HepG2 (cell line): ENCODE measurements around the gene MBNL3. TPM values are rescaled to one million over a fixed set of nuclear protein-coding genes. Genes with fewer than 3 reads are reported as not detected.
A peak's percentile ranks its signal among the peaks of the same experiment; 100 is the strongest.

Experiments used
- AKNA ChIP-seq: sonication (generic); formaldehyde crosslinking; IDR thresholded peaks from 2 replicates; pipeline ENCODE4 v1.4.0; 2020; ENCODE audit warnings: missing genetic modification reagents, borderline replicate concordance
- MED13 ChIP-seq: sonication (generic); formaldehyde crosslinking; IDR thresholded peaks from 2 replicates; pipeline ENCODE4 v1.5.0; 2020; ENCODE audit warnings: missing genetic modification reagents
- POGZ ChIP-seq: sonication (generic); formaldehyde crosslinking; IDR thresholded peaks from 2 replicates; pipeline ENCODE4 v1.4.0; 2020; ENCODE audit warnings: mild to moderate bottlenecking, missing genetic modification reagents
- SOX13 ChIP-seq, 3 experiments: fragments of 450-650 bp in 1 of 3; sonication (generic) in 1 of 3; formaldehyde crosslinking in 1 of 3; IDR thresholded peaks in 2 of 3; conservative IDR thresholded peaks in 1 of 3; 2 replicates each; pipeline versions ENCODE4 v1.5.0 to v1.6.1; 2016 to 2020; ENCODE audit warnings: antibody characterized with exemption in 1 of 3, mild to moderate bottlenecking in 1 of 3, missing compliant biosample characterization in 1 of 3, missing genetic modification reagents in 1 of 3, moderate library complexity in 1 of 3
- SRSF4 ChIP-seq: fragments of 200-400 bp; formaldehyde crosslinking; IDR thresholded peaks from one replicate; pipeline ENCODE4 v1.6.1; 2018; ENCODE audit warnings: mild to moderate bottlenecking, low read depth, low read length, moderate library complexity; ENCODE audit not compliant: poor library complexity, severe bottlenecking
- TAF15 ChIP-seq: fragments of 200-400 bp; formaldehyde crosslinking; IDR thresholded peaks from one replicate; pipeline ENCODE4 v1.6.1; 2018; ENCODE audit warnings: mild to moderate bottlenecking, low read depth, low read length; ENCODE audit not compliant: poor library complexity, severe bottlenecking
- XBP1 ChIP-seq: sonication (generic); formaldehyde crosslinking; IDR thresholded peaks from 2 replicates; pipeline ENCODE4 v1.5.0; 2020; ENCODE audit warnings: missing genetic modification reagents
- ZNF18 ChIP-seq: sonication (generic); formaldehyde crosslinking; IDR thresholded peaks from 2 replicates; pipeline ENCODE4 v1.8.0; 2022; ENCODE audit warnings: mild to moderate bottlenecking, missing genetic modification reagents; ENCODE audit not compliant: insufficient replicate concordance
- ZNF629 ChIP-seq: sonication (generic); formaldehyde crosslinking; conservative IDR thresholded peaks from 2 replicates; pipeline ENCODE4 v1.5.0; 2020; ENCODE audit warnings: missing genetic modification reagents
- ZNF672 ChIP-seq: sonication (generic); formaldehyde crosslinking; IDR thresholded peaks from 2 replicates; pipeline ENCODE4 v1.8.1; 2022; ENCODE audit warnings: missing genetic modification reagents
- polyA plus RNA-seq, 8 experiments: library from polyadenylated mRNA; depleted of rRNA in 3 of 8; stranded (reverse) in 7 of 8; unstranded in 1 of 8; fragments of >200 nt; fragmentation: Illumina TruSeq in 4 of 8; extraction: Trizol in 4 of 8; gene quantifications; 2 replicates each; pipeline versions ENCODE4 v1.2.1 to v1.2.3, GENCODE V29; 2011 to 2016; ENCODE audit warnings: low read depth in 4 of 8, missing spikeins in 1 of 8, mixed read lengths in 1 of 8; ENCODE audit not compliant: insufficient read depth in 1 of 8
- total RNA-seq, 5 experiments: library from RNA; depleted of rRNA; stranded (reverse); fragments of >200 nt; fragmentation: Illumina TruSeq; extraction: Trizol; gene quantifications; 2 replicates each; pipeline ENCODE4 v1.2.3, GENCODE V29; 2016; ENCODE audit warnings: low read depth in 1 of 5
- TF ChIP-seq, protein P1 (sequence below): sonication (generic); formaldehyde crosslinking; IDR thresholded peaks from 2 replicates; pipeline ENCODE4 v1.8.1; 2022; ENCODE audit warnings: mild to moderate bottlenecking, missing genetic modification reagents
- TF ChIP-seq, protein P2 (sequence below): IDR thresholded peaks from 2 replicates; pipeline ENCODE4 v1.6.1; 2016
- TF ChIP-seq, protein P3 (sequence below): sonication (generic); formaldehyde crosslinking; IDR thresholded peaks from 2 replicates; pipeline ENCODE4 v1.9.0; 2021; ENCODE audit warnings: missing genetic modification reagents, borderline replicate concordance

MBNL3 gene
- total and polyA plus RNA-seq, 2 of the 13 experiments (the other 11 are each of a cell fraction or from before 2014, with no cell fraction given): 155 to 257 TPM

DNA sequence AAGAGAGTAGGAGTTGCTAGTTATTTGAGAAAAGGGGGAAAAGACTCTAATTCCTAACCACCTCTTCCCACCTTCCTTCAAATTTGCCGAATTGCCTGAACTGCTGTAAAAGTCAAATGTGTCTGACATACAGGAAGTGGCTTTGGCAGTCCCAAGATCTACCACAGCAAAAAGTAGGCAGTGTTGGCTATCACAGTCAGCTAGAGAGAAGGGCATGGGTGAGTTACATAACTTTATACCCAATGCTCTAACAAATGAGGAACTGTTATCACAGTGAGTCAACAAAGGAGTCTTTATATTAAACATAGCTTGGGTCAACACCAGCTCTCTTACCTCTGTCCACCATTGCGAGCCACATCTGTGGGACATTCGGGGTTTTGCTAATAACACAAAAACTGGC, 2.4 kb upstream of the MBNL3 start (continued):
- TF ChIP-seq, protein P1, sequence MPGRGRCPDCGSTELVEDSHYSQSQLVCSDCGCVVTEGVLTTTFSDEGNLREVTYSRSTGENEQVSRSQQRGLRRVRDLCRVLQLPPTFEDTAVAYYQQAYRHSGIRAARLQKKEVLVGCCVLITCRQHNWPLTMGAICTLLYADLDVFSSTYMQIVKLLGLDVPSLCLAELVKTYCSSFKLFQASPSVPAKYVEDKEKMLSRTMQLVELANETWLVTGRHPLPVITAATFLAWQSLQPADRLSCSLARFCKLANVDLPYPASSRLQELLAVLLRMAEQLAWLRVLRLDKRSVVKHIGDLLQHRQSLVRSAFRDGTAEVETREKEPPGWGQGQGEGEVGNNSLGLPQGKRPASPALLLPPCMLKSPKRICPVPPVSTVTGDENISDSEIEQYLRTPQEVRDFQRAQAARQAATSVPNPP: no peak
- TF ChIP-seq XBP1 (CRISPR knock-in tag): no peak
- TF ChIP-seq SRSF4: no peak
- 0 out of 2 replicates have a peak, but pooled peaks have one; percentile 15 for TF ChIP-seq ZNF629 (CRISPR knock-in tag)
- no peak for TF ChIP-seq TAF15
- TF ChIP-seq ZNF672: no peak
- TF ChIP-seq, protein P2, sequence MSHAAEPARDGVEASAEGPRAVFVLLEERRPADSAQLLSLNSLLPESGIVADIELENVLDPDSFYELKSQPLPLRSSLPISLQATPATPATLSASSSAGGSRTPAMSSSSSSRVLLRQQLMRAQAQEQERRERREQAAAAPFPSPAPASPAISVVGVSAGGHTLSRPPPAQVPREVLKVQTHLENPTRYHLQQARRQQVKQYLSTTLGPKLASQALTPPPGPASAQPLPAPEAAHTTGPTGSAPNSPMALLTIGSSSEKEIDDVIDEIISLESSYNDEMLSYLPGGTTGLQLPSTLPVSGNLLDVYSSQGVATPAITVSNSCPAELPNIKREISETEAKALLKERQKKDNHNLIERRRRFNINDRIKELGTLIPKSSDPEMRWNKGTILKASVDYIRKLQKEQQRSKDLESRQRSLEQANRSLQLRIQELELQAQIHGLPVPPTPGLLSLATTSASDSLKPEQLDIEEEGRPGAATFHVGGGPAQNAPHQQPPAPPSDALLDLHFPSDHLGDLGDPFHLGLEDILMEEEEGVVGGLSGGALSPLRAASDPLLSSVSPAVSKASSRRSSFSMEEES (CRISPR knock-in tag): no peak
- TF ChIP-seq AKNA (CRISPR knock-in tag): no peak
- TF ChIP-seq MED13 (CRISPR knock-in tag): 0 out of 2 replicates have a peak, but pooled peaks have one; percentile 35
- TF ChIP-seq SOX13 (IDR thresholded peaks at IDR 0.05): no peak
- TF ChIP-seq SOX13 (CRISPR knock-in tag; conservative IDR thresholded peaks at IDR 0.05 in 1 of 2, IDR thresholded peaks at IDR 0.05 in 1 of 2): peak in 1 of 2 experiments; percentile 72; a peak in 1 of 4 replicates
- no peak for TF ChIP-seq ZNF18 (CRISPR knock-in tag)
- peak; percentile 61; the same call in 1 of the 2 replicates for TF ChIP-seq POGZ
- TF ChIP-seq, protein P3, sequence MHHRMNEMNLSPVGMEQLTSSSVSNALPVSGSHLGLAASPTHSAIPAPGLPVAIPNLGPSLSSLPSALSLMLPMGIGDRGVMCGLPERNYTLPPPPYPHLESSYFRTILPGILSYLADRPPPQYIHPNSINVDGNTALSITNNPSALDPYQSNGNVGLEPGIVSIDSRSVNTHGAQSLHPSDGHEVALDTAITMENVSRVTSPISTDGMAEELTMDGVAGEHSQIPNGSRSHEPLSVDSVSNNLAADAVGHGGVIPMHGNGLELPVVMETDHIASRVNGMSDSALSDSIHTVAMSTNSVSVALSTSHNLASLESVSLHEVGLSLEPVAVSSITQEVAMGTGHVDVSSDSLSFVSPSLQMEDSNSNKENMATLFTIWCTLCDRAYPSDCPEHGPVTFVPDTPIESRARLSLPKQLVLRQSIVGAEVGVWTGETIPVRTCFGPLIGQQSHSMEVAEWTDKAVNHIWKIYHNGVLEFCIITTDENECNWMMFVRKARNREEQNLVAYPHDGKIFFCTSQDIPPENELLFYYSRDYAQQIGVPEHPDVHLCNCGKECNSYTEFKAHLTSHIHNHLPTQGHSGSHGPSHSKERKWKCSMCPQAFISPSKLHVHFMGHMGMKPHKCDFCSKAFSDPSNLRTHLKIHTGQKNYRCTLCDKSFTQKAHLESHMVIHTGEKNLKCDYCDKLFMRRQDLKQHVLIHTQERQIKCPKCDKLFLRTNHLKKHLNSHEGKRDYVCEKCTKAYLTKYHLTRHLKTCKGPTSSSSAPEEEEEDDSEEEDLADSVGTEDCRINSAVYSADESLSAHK: no peak
